ENCODE results near the gene DONSON. TPM values are rescaled to one million over a fixed set of nuclear protein-coding genes. Genes with fewer than 3 reads are reported as not detected.

Gene DONSON
- total and polyA plus RNA-seq, 2 of the 8 experiments (the other 6 are each of a cell fraction or from before 2014, with no cell fraction given): 21.9 to 32.5 TPM

DNA sequence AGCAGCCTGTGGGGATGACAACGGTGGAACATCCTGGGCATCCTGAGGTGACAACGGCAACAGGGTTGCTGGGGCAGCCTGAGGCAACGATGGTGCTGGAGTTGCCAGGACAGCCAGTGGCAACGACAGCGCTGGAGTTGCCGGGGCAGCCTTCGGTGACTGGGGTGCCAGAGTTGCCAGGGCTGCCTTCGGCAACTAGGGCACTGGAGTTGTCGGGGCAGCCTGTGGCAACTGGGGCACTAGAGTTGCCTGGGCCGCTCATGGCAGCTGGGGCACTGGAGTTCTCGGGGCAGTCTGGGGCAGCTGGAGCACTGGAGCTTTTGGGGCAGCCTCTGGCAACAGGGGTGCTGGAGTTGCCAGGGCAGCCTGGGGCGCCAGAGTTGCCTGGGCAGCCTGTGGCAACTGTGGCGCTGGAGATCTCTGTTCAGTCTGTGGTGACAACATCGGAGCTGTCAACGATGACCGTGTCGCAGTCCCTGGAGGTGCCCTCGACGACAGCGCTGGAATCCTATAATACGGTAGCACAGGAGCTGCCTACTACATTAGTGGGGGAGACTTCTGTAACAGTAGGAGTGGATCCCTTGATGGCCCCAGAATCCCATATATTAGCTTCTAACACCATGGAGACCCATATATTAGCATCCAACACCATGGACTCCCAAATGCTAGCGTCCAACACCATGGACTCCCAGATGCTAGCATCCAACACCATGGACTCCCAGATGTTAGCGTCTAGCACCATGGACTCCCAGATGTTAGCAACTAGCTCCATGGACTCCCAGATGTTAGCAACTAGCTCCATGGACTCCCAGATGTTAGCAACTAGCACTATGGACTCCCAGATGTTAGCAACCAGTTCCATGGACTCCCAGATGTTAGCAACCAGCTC lies 37.5 kb downstream of the DONSON start:
- Histone ChIP-seq H3K23me2 (ENCODE audit: low read depth, low read length) (no peaks in the 10 kb centered on the region), H4K20me1 (replicated peaks in 1 of 2; ENCODE audit: control insufficient read depth in 1 of 2, insufficient read depth in 2 of 2, low read length in 2 of 2) (peaks cover 30 to 44% of the 10 kb centered on the region in 2 experiments), H3K56ac (replicated peaks; ENCODE audit: insufficient read length, low read depth, low read length) (no peak overlapping the region), H3K36me3 (ENCODE audit: control insufficient read depth in 2 of 4, insufficient read depth in 4 of 4, low read length in 3 of 4) (peaks cover 49 to 98% (median 69%) of the 10 kb centered on the region in 4 experiments), H3K18ac (ENCODE audit: extremely low read depth, low read length) (no peak overlapping the region), H2BK20ac (ENCODE audit: low read length) (no peak overlapping the region), H3K23ac (ENCODE audit: insufficient read length) (no peak overlapping the region), H4K8ac (ENCODE audit: extremely low read depth, insufficient read depth, low read length) (no peak overlapping the region; the same call in 1 of the 2 replicates), H3K79me2 (ENCODE audit: control insufficient read depth in 1 of 2, insufficient read depth in 2 of 2, low read length in 2 of 2) (peaks cover 56 to 98% of the 10 kb centered on the region in 2 experiments), H3K4me2 (ENCODE audit: insufficient read depth in 1 of 2, low read depth in 2 of 2, low read length in 2 of 2) (no peak overlapping the region), H3K14ac (ENCODE audit: insufficient read length) (no peak overlapping the region), H3K4me3 (ENCODE audit: extremely low read depth in 1 of 4, insufficient read depth in 2 of 4, low read depth in 3 of 4, low read length in 4 of 4) (no peak overlapping the region), H3K27ac (ENCODE audit: low read depth, low read length) (no peak overlapping the region), H3K4me1 (replicated peaks in 1 of 4; ENCODE audit: control insufficient read depth in 3 of 4, insufficient read depth in 4 of 4, low read length in 3 of 4) (no peaks in the 10 kb centered on the region), H2BK15ac (ENCODE audit: low read length) (no peak overlapping the region), H4K91ac (replicated peaks; ENCODE audit: insufficient read length, low read length) (no peak overlapping the region), H3K9ac (replicated peaks in 1 of 4; ENCODE audit: extremely low read depth in 1 of 4, low read depth in 3 of 4, low read length in 3 of 4) (no peak overlapping the region), H2BK12ac (ENCODE audit: low read depth, low read length) (no peak overlapping the region), H4K5ac (ENCODE audit: insufficient read length, low read depth, low read length) (no peak overlapping the region), H2AFZ (ENCODE audit: low read length) (no peak overlapping the region), H3K27me3 (replicated peaks in 1 of 4; ENCODE audit: control insufficient read depth in 3 of 4, extremely low read depth in 1 of 4, insufficient read depth in 3 of 4, low read length in 3 of 4) (no peaks in the 10 kb centered on the region), H2BK5ac (ENCODE audit: low read depth, low read length) (no peak overlapping the region), H3K79me1 (ENCODE audit: low read depth, low read length) (peaks cover 16% of the 10 kb centered on the region), H3K4ac (replicated peaks; ENCODE audit: insufficient read length, low read depth, low read length) (no peak overlapping the region), H2AK5ac (ENCODE audit: low read depth, low read length) (no peak overlapping the region), H3K9me3 (ENCODE audit: insufficient read depth in 2 of 2, low read depth in 1 of 2, low read length in 1 of 2) (no peaks in the 10 kb centered on the region), H2BK120ac (replicated peaks; ENCODE audit: low read depth, low read length) (no peak overlapping the region)
- CTCF ChIA-PET (ENCODE audit: partially characterized antibody): interaction anchor here (1.6 kb wide), 1 partner anchor 8 kb away, joined by 3 read pairs; the partner anchor contains the start of gene SON
- DNase-seq (ENCODE audit: low read depth in 1 of 2, low spot score in 2 of 2): no peak
- 95% methylated on average over 23 of the region's 23 CpGs; no CpG with 5 or more reads in 1 of the 2 experiments for WGBS, 2 experiments (ENCODE audit: extremely low coverage in 1 of 2, insufficient coverage in 1 of 2, insufficient read length in 1 of 2, insufficient replicate concordance in 2 of 2, low coverage in 1 of 2, low lambda C conversion rate in 2 of 2, missing lambda C conversion rate in 1 of 2)
- POLR2A ChIA-PET (ENCODE audit: partially characterized antibody): interaction anchor here (0.6 to 3.0 kb wide), 15 partner anchors 9 to 56 kb away, joined by 3 to 25 read pairs (median 3); partner anchors contain the start of genes DONSON, GART and SON
- peak in 1 of 2 experiments; percentile 39; a peak in 2 of 3 replicates for TF ChIP-seq POLR2A (IDR thresholded peaks at IDR 0.05; ENCODE audit: control extremely low read depth in 1 of 2, low read depth in 2 of 2, low read length in 2 of 2)
- TF ChIP-seq TBP (IDR thresholded peaks at IDR 0.05; ENCODE audit: low read depth, low read length): no peak
- TF ChIP-seq, protein P1, sequence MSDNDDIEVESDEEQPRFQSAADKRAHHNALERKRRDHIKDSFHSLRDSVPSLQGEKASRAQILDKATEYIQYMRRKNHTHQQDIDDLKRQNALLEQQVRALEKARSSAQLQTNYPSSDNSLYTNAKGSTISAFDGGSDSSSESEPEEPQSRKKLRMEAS (IDR thresholded peaks at IDR 0.05): no peak
- TF ChIP-seq, protein P2, sequence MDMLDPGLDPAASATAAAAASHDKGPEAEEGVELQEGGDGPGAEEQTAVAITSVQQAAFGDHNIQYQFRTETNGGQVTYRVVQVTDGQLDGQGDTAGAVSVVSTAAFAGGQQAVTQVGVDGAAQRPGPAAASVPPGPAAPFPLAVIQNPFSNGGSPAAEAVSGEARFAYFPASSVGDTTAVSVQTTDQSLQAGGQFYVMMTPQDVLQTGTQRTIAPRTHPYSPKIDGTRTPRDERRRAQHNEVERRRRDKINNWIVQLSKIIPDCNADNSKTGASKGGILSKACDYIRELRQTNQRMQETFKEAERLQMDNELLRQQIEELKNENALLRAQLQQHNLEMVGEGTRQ (IDR thresholded peaks at IDR 0.05; ENCODE audit: low read length): no peak
- TF ChIP-seq, protein P3, sequence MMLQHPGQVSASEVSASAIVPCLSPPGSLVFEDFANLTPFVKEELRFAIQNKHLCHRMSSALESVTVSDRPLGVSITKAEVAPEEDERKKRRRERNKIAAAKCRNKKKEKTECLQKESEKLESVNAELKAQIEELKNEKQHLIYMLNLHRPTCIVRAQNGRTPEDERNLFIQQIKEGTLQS (IDR thresholded peaks at IDR 0.05; ENCODE audit: insufficient read depth, low read depth, low read length): no peak
- no peak for TF ChIP-seq HDAC6 (IDR thresholded peaks at IDR 0.05; ENCODE audit: low read depth, low read length)
- no peak for TF ChIP-seq BCL11A (IDR thresholded peaks at IDR 0.05; ENCODE audit: low read depth in 2 of 2, low read length in 2 of 2)
- peak; percentile 77 for TF ChIP-seq POLR2AphosphoS5 (IDR thresholded peaks at IDR 0.05; ENCODE audit: low read depth, low read length)
- no peak for TF ChIP-seq NANOG (IDR thresholded peaks at IDR 0.05; ENCODE audit: insufficient read depth, low read depth, low read length, poor library complexity, severe bottlenecking)
- TF ChIP-seq JUN (IDR thresholded peaks at IDR 0.05; ENCODE audit: low read depth, low read length): no peak
- no peak for FAIRE-seq
